OCI-LY7 (cell line): Measurements from ENCODE around the gene OR5H15.

Experiments used
- EZH2phosphoT487 ChIP-seq: fragments of 200-600 bp; sonication (generic); IDR thresholded peaks from 2 replicates; pipeline ENCODE4 v1.6.1; 2018; ENCODE audit warnings: low read depth, borderline replicate concordance, mild to moderate bottlenecking, mixed run types, antibody characterized with exemption, low read length, moderate library complexity, mixed read lengths
- TF ChIP-seq, protein P1 (sequence below): fragments of 200-600 bp; sonication (generic); conservative IDR thresholded peaks from 2 replicates; pipeline ENCODE4 v1.5.1; 2014; ENCODE audit warnings: mild to moderate bottlenecking, antibody characterized with exemption, low read length, moderate library complexity, mixed read lengths

DNA sequence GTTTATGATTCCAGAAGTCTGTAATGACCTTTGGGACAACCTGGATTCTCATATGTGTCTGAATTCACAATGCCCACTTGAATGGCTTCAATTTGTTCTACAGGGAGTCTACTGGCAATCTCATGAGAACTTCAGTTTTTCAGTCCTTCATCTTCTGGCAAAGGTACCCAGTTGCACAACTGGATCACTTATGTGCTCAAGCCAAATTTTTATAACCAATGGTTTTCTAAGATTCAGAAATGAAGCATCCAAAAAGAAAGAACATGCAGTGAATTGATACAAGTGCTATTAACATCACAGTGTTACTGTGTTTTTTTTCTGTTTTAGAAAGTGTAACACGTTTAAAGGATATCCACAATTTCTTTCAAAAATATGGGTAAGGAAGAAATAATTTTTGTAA lies 19.3 kb upstream of the OR5H15 start, which contains the start of gene OR5H14:
- TF ChIP-seq, protein P1, sequence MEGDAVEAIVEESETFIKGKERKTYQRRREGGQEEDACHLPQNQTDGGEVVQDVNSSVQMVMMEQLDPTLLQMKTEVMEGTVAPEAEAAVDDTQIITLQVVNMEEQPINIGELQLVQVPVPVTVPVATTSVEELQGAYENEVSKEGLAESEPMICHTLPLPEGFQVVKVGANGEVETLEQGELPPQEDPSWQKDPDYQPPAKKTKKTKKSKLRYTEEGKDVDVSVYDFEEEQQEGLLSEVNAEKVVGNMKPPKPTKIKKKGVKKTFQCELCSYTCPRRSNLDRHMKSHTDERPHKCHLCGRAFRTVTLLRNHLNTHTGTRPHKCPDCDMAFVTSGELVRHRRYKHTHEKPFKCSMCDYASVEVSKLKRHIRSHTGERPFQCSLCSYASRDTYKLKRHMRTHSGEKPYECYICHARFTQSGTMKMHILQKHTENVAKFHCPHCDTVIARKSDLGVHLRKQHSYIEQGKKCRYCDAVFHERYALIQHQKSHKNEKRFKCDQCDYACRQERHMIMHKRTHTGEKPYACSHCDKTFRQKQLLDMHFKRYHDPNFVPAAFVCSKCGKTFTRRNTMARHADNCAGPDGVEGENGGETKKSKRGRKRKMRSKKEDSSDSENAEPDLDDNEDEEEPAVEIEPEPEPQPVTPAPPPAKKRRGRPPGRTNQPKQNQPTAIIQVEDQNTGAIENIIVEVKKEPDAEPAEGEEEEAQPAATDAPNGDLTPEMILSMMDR = no peak
- TF ChIP-seq EZH2phosphoT487 = no peak
